Breast epithelium (tissue), 3 donors: Measurements from ENCODE around the gene SCIMP.

ENCODE experiments used
- POLR2A ChIP-seq: fragments of 450-650 bp; IDR thresholded peaks from one replicate; pipeline ENCODE4 v1.6.1; 2016; ENCODE audit warnings: antibody characterized with exemption, mild to moderate bottlenecking, moderate library complexity
- POLR2AphosphoS5 ChIP-seq, 3 donors: sonication (generic); formaldehyde crosslinking; IDR thresholded peaks; one replicate each; pipeline ENCODE4 v1.6.1; 2017; ENCODE audit warnings: antibody characterized with exemption in 3 of 3
- TF ChIP-seq, protein P1 (sequence below), 3 donors: fragments of 450-650 bp; IDR thresholded peaks; one replicate each; pipeline ENCODE4 v1.5.1; 2016 to 2017; ENCODE audit warnings: antibody characterized with exemption in 3 of 3, mild to moderate bottlenecking in 3 of 3, moderate library complexity in 3 of 3

DNA sequence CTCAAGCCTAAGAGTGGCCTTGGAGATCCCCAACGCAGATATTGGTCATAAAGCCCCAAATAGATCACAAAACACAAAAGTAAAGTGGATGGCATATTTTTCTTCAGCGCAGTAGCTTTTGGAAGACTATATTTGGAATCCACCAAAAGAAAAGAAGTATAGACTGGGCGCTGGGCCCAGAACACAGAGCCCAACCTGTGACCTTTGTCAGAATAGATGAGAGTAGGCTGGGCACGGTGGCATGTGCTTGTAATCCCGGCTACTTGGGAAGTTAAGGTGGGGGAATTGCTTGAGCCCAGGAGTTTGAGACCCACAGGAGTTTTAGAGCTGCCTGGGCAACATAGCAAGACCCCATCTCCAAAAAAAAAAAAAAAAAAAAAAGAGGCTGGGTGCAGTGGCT is 14.6 kb downstream of the SCIMP start:
- TF ChIP-seq POLR2A (no peak), POLR2AphosphoS5 (IDR thresholded peaks at IDR 0.05) (no peak)
- TF ChIP-seq, protein P1, sequence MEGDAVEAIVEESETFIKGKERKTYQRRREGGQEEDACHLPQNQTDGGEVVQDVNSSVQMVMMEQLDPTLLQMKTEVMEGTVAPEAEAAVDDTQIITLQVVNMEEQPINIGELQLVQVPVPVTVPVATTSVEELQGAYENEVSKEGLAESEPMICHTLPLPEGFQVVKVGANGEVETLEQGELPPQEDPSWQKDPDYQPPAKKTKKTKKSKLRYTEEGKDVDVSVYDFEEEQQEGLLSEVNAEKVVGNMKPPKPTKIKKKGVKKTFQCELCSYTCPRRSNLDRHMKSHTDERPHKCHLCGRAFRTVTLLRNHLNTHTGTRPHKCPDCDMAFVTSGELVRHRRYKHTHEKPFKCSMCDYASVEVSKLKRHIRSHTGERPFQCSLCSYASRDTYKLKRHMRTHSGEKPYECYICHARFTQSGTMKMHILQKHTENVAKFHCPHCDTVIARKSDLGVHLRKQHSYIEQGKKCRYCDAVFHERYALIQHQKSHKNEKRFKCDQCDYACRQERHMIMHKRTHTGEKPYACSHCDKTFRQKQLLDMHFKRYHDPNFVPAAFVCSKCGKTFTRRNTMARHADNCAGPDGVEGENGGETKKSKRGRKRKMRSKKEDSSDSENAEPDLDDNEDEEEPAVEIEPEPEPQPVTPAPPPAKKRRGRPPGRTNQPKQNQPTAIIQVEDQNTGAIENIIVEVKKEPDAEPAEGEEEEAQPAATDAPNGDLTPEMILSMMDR (IDR thresholded peaks at IDR 0.05): no peak
